ENCODE data around the gene ZMYM2. TPM values are rescaled to one million over a fixed set of nuclear protein-coding genes. Genes with fewer than 3 reads are reported as not detected.

Gene ZMYM2
- total RNA-seq, 1 donor from 2014 or later: 73.2 TPM

Other genes starting within 250 kb of the ZMYM2 start
- gene PSPC1, start 175.8 kb upstream of the ZMYM2 start, total RNA-seq: 68.8 and 69.0 TPM in 2 replicates
- gene ZMYM5, start 95.1 kb upstream of the ZMYM2 start, total RNA-seq: 13.7 and 16.1 TPM in 2 replicates
- gene GJA3, start 202.3 kb downstream of the ZMYM2 start, total RNA-seq: 0.05 and 0.07 TPM in 2 replicates
- 2.3 and 2.7 TPM in 2 replicates for gene GJB2, start 234.2 kb downstream of the ZMYM2 start, total RNA-seq

Data from activated T-helper 2 cell treated with anti-CD3 and anti-CD28 coated beads, Interferon-gamma antibody, Interleukin-2, Interleukin-4, amounts not matched to agents 10 μg/mL and 5 μg/mL and 100 μg/mL, durations not matched to agents 14 hours and 24 hours and 36 hours (primary cell).